AG10803 (cell line): Measurements from ENCODE around the gene WWOX.

ENCODE experiments used
- DNase-seq: peaks from one replicate; pipeline ENCODE4 v3.0.0; 2010; ENCODE audit warnings: low read depth
- H3K4me3 ChIP-seq: 2 replicates; pipeline ENCODE4 v1.5.1; 2011; ENCODE audit warnings: mild to moderate bottlenecking, low read length, control low read depth
- TF ChIP-seq, protein P1 (sequence below): conservative IDR thresholded peaks from 2 replicates; pipeline ENCODE4 v1.5.1; 2011; ENCODE audit warnings: mild to moderate bottlenecking, low read length, control low read depth, inconsistent platforms

Gene WWOX

GRCh38 chr16:78608305-78608776, 508.9 kb downstream of the WWOX start:
- DNase-seq = no peak
- TF ChIP-seq, protein P1, sequence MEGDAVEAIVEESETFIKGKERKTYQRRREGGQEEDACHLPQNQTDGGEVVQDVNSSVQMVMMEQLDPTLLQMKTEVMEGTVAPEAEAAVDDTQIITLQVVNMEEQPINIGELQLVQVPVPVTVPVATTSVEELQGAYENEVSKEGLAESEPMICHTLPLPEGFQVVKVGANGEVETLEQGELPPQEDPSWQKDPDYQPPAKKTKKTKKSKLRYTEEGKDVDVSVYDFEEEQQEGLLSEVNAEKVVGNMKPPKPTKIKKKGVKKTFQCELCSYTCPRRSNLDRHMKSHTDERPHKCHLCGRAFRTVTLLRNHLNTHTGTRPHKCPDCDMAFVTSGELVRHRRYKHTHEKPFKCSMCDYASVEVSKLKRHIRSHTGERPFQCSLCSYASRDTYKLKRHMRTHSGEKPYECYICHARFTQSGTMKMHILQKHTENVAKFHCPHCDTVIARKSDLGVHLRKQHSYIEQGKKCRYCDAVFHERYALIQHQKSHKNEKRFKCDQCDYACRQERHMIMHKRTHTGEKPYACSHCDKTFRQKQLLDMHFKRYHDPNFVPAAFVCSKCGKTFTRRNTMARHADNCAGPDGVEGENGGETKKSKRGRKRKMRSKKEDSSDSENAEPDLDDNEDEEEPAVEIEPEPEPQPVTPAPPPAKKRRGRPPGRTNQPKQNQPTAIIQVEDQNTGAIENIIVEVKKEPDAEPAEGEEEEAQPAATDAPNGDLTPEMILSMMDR = no peak
- H3K4me3 ChIP-seq = no peak overlapping the region

DNA sequence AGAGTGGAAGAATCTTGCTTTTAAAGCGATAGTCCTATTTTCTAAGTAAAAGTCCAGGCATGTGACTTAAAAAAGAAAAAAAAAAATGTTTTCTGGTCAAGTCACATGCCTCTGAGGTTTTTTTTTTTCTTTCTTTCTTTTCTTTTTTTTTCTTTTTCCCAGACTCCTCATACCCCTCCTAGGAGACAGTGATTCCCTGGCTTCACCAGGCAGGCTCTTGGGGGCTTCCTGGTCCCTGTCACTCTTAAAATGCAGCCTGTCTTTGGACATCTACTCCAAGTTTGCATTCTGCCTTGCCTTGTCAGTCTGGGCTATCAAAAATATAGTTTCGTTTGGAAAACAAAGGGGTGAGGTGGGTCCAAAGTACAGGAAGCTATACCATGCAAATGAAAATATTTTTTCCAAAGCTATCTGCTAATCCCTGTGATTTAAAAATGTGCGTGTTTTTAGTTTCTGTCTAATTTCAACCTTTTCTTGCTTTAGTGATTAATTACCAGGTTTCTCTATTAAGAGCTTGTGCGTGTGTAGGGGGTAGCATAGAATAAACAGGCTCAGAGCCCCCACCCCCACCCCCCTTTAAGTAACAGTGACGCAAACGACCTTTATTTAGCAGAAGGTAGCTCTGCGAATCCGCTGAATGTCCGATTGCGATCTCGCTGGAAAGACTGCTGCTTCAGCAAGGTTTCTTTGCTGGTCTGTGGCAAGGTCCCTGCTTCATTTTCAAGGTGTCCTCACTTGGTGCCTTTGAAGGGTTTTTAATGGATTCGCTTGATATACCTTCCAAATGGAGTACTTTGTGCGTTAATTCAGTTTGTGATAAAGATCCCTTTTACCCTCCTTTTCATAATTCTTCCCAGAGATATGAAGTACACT, 510.2 kb downstream of the WWOX start:
- TF ChIP-seq, protein P1 = no peak
- no peak overlapping the region for H3K4me3 ChIP-seq
- no peak for DNase-seq

- no peak for DNase-seq
- TF ChIP-seq, protein P1 = no peak
- H3K4me3 ChIP-seq = no peak overlapping the region
Measured at GRCh38 chr16:78611318-78611717, 511.9 kb downstream of the WWOX start.

DNA sequence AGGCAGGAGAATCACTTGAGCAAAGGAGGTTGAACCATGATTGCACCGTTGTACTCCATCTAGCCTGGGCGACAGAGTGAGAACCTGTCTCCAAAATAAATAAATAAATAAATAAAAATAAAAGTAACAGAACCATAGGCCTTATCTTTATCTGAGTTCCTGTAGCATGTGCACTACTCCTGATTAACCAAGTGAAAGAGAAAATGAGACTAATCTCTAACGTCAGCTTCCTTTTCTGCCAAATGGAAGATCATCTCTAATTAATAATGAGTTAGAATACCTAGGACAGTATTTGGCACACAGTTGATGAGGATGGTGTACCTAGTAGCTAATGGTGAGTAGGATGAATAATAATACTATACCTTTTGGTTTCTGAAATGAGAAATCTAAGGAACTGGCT, 520.4 kb downstream of the WWOX start:
- no peak for DNase-seq
- TF ChIP-seq, protein P1 = no peak
- no peak overlapping the region for H3K4me3 ChIP-seq

DNA sequence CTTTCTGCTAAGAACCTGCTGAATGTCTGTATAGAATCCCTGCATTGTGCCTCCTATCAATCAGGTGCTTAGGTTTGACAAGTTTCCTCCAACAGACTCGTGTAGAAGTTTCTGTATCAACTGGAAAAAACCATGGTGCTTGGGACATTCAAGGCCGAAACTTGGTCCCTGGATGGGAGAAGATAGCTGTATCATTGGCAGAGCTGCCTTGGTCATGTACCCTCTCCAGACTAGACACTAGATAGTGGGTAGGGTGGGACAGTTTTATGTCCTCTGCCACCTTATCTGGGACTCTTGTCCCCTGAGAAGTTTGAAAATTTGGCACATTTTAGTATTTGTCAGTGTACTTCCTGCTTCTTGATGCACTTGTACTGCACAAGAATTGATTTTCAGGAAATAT, 520.8 kb downstream of the WWOX start:
- TF ChIP-seq, protein P1 = no peak
- no peak for DNase-seq
- no peak overlapping the region for H3K4me3 ChIP-seq

- H3K4me3 ChIP-seq = no peak overlapping the region
- TF ChIP-seq, protein P1 = no peak
Measured at GRCh38 chr16:78623796-78624195, 524.3 kb downstream of the WWOX start.

DNA sequence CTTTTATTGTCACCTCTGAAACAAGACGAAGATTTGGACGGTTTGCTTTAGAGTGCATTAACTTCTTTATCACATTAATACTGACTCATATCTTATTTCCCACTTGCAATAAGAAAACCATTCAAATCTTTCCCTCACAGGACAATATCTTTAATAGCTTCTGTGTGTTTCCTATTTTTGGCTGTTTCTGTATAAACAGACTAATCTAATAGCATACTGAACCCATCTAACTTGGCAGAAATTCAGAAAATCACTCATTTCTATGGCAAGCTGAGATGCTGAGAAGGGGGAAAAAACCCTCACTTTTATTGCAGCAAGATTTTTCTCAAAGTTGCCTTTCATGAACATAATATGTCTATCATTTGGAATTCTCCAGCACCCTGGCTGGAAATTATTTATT, 524.9 kb downstream of the WWOX start:
- TF ChIP-seq, protein P1 = no peak
- H3K4me3 ChIP-seq = no peak overlapping the region
- no peak for DNase-seq

More at GRCh38 chr16:78623796-78624195, 524.3 kb downstream of the WWOX start:
- DNase-seq = no peak
